Breast epithelium (tissue), 4 donors: ENCODE results near the gene KRTAP5-3. TPM values are rescaled to one million over a fixed set of nuclear protein-coding genes. Genes with fewer than 3 reads are reported as not detected.

ENCODE experiments used
- DNase-seq, 2 donors: peaks; one replicate each; pipeline ENCODE4 v3.0.0-alpha.2; 2019; ENCODE audit warnings: low spot score in 2 of 2
- H3K27ac ChIP-seq, 2 donors: fragments of 200-600 bp; sonication (generic) in 1 of 2; one replicate each; pipeline ENCODE4 v1.5.1; 2016 to 2019; ENCODE audit warnings: mild to moderate bottlenecking in 1 of 2
- H3K27me3 ChIP-seq, 2 donors: fragments of 200-600 bp; sonication (generic) in 1 of 2; one replicate each; pipeline versions ENCODE4 v1.5.1 to v1.6.0; 2017 to 2019; ENCODE audit warnings: control low read depth in 1 of 2, mild to moderate bottlenecking in 1 of 2
- H3K36me3 ChIP-seq: fragments of 200-600 bp; one replicate; pipeline ENCODE4 v1.5.1; 2019
- H3K4me1 ChIP-seq, 2 donors: fragments of 200-600 bp; sonication (generic); one replicate each; pipeline ENCODE4 v1.5.1; 2016 to 2019; ENCODE audit warnings: control low read depth in 1 of 2
- H3K4me3 ChIP-seq, 3 donors: fragments of 200-600 bp; sonication (generic); 1 replicate in 2 of 3; 2 replicates in 1 of 3; pipeline ENCODE4 v1.5.1; 2016 to 2019; ENCODE audit warnings: mild to moderate bottlenecking in 3 of 3, moderate library complexity in 2 of 3
- H3K9me3 ChIP-seq, 2 donors: fragments of 200-600 bp; sonication (generic) in 1 of 2; one replicate each; pipeline ENCODE4 v1.5.1; 2016 to 2019; ENCODE audit warnings: control low read depth in 1 of 2
- CTCF ChIP-seq, 3 donors: fragments of 450-650 bp; IDR thresholded peaks; one replicate each; pipeline ENCODE4 v1.5.1; 2016 to 2017; ENCODE audit warnings: antibody characterized with exemption in 3 of 3, mild to moderate bottlenecking in 3 of 3, moderate library complexity in 3 of 3
- POLR2A ChIP-seq: fragments of 450-650 bp; IDR thresholded peaks from one replicate; pipeline ENCODE4 v1.6.1; 2016; ENCODE audit warnings: antibody characterized with exemption, mild to moderate bottlenecking, moderate library complexity
- POLR2AphosphoS5 ChIP-seq, 3 donors: sonication (generic); formaldehyde crosslinking; IDR thresholded peaks; one replicate each; pipeline ENCODE4 v1.6.1; 2017; ENCODE audit warnings: antibody characterized with exemption in 3 of 3
- intact Hi-C: fragments of 100-400 bp; cut with DNase I; formaldehyde crosslinking; loops from one replicate; pipeline ENCODE4 v1.15.1; 2023; ENCODE audit warnings: low total_unique reads
- total RNA-seq, 3 donors: library from RNA; depleted of rRNA; stranded (reverse); fragments of >200 nt; gene quantifications; one replicate each; pipeline ENCODE4 v1.1.0, GENCODE V29; 2016

KRTAP5-3 gene
- total RNA-seq, 3 donors from 2014 or later, result not detected

DNA sequence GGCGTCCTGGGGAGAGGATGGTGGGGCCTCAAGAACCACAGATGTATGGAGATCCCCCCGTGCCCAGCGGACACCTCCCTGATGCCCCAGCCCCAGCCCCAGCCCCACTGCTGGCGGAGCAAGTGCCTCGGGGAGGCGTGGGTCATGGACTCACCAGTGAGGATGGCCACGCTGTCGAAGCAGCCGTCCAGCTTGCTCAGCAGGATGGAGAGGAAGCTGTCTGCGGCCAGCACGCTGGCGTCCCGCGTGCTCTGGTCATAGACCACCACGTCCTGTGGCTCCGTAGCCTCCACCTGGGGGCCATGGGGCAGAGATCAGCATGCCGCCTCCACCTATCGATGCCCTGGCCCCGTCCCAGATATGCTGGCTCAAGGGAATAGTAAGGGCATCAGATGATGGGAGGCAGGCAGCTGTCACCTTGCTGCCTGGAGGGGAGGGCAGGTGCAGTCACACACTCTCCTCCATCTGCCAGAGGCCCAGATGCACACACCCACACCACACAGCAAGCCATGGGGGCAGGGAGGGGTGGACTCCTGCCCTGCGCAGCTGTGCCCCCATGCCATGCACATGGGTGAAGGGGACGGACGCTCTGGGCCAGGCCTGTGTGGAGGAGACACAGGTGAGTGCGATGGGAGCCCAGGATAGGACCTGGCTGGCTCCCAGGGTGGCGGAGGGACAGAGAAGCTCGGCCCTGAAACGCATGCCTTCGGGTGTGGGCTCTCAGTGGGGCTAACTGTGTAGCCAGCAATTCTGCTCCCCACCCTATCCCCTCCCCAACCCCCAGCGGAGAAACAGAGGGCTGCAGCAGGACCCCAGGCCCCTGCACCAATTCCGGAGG is 44.3 kb downstream of the KRTAP5-3 start:
- Histone ChIP-seq H3K27ac (no peak overlapping the region), H3K36me3 (no peaks in the 10 kb centered on the region), H3K4me1 (peaks cover under 1 to 6% of the 10 kb centered on the region in 2 donors), H3K4me3 (no peak overlapping the region), H3K27me3 (no peaks in the 10 kb centered on the region), H3K9me3 (no peaks in the 10 kb centered on the region)
- intact Hi-C loops, result no loop called here
- no peak for TF ChIP-seq CTCF (IDR thresholded peaks at IDR 0.05)
- no peak for TF ChIP-seq POLR2AphosphoS5 (IDR thresholded peaks at IDR 0.05)
- no peak for TF ChIP-seq POLR2A
- DNase-seq, result no peak

DNA sequence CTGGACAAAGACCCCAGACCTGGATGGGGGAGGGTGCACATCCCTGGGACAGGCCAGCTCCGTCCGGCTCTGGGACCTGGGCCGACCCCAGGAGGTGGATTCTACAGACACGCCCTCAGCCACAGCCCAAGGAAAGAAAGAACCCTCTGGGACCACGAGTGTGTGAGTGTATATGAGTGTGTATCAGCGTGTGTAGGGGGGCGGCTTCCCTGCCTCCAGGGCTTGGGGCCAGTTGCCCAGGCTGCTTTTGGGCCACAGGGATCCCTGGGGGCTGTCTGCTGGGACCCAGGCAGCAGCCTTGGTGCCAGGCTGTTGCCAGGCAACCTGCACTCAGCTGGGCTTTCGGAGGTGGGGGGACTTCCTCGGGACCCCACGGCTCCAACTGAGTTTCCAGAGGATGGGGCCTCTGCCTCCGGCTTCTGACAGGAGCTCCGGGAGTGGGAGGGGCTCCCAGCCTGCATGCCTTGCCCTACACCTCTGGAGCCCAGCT is 45.1 kb downstream of the KRTAP5-3 start:
- Histone ChIP-seq H3K27ac (no peak overlapping the region), H3K4me1 (peaks cover 8 to 13% of the 10 kb centered on the region in 2 donors), H3K9me3 (no peaks in the 10 kb centered on the region), H3K4me3 (no peak overlapping the region), H3K27me3 (no peaks in the 10 kb centered on the region), H3K36me3 (no peaks in the 10 kb centered on the region)
- intact Hi-C loops, result no loop called here
- DNase-seq, result no peak
- no peak for TF ChIP-seq POLR2A
- no peak for TF ChIP-seq POLR2AphosphoS5 (IDR thresholded peaks at IDR 0.05)
- TF ChIP-seq CTCF (IDR thresholded peaks at IDR 0.05), result no peak

GRCh38 chr11:1562469-1563148 is 45.7 kb downstream of the KRTAP5-3 start:
- TF ChIP-seq POLR2AphosphoS5 (IDR thresholded peaks at IDR 0.05) (no peak), CTCF (IDR thresholded peaks at IDR 0.05) (no peak), POLR2A (no peak)
- Histone ChIP-seq H3K4me1 (peaks cover 9 to 14% of the 10 kb centered on the region in 2 donors), H3K27ac (no peak overlapping the region), H3K36me3 (no peaks in the 10 kb centered on the region), H3K4me3 (no peak overlapping the region), H3K27me3 (no peaks in the 10 kb centered on the region), H3K9me3 (no peaks in the 10 kb centered on the region)
- intact Hi-C loops, result no loop called here
- no peak for DNase-seq

GRCh38 chr11:1561955-1562354 is 46.3 kb downstream of the KRTAP5-3 start:
- no peaks in the 10 kb centered on the region for H3K36me3 ChIP-seq
- no peak overlapping the region for H3K4me3 ChIP-seq
- intact Hi-C loops, result no loop called here
- peaks cover 9 to 14% of the 10 kb centered on the region in 2 donors for H3K4me1 ChIP-seq
- DNase-seq, result no peak
- TF ChIP-seq POLR2A (no peak), POLR2AphosphoS5 (IDR thresholded peaks at IDR 0.05) (no peak), CTCF (IDR thresholded peaks at IDR 0.05) (no peak)
- H3K27ac ChIP-seq, result no peak overlapping the region
- no peaks in the 10 kb centered on the region for H3K9me3 ChIP-seq
- no peaks in the 10 kb centered on the region for H3K27me3 ChIP-seq

DNA sequence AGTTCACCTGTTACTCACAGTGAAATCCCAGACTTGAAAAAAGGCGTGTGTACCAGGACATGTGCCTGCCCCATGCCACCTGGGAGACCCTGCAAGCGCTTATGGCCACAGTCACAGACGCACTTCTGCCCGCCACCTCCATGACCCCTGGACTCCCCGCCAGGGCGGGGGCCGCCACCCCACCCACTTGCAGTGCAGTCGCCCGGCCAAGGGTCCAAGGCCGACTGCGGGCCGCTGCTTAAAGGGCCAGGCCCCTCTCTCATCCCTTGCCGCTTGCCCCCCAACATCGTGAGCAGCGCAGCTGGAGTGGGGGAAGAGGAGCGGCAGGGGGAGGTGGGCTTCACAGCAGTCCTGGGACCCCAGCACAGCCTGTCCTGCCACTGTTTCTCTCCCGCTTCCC is 47.0 kb downstream of the KRTAP5-3 start:
- H3K27ac ChIP-seq, result no peak overlapping the region
- TF ChIP-seq POLR2A, result no peak
- no peak for TF ChIP-seq POLR2AphosphoS5 (IDR thresholded peaks at IDR 0.05)
- TF ChIP-seq CTCF (IDR thresholded peaks at IDR 0.05), result no peak
- H3K27me3 ChIP-seq, result no peaks in the 10 kb centered on the region
- intact Hi-C loops, result no loop called here
- no peaks in the 10 kb centered on the region for H3K9me3 ChIP-seq
- peaks cover 9 to 14% of the 10 kb centered on the region in 2 donors for H3K4me1 ChIP-seq
- H3K36me3 ChIP-seq, result no peaks in the 10 kb centered on the region
- DNase-seq, result no peak
- H3K4me3 ChIP-seq, result no peak overlapping the region
